Adipocyte (in vitro differentiated cells): ENCODE measurements around the gene WFIKKN1.

Experiments
- DNase-seq: peaks from one replicate; pipeline ENCODE4 v3.0.0-alpha.2; 2015; ENCODE audit warnings: low read depth
- H3K27me3 ChIP-seq: replicated peaks from 2 replicates; pipeline ENCODE4 v1.7.0; 2013; ENCODE audit warnings: mild to moderate bottlenecking, low read length, moderate library complexity; ENCODE audit not compliant: control insufficient read depth, insufficient read depth
- H3K36me3 ChIP-seq: 2 replicates; pipeline ENCODE4 v1.7.0; 2013; ENCODE audit warnings: low read length, mild to moderate bottlenecking, moderate library complexity; ENCODE audit not compliant: control insufficient read depth, insufficient read depth, severe bottlenecking
- H3K4me1 ChIP-seq: 2 replicates; pipeline ENCODE4 v1.7.0; 2013; ENCODE audit warnings: mild to moderate bottlenecking, low read length, moderate library complexity; ENCODE audit not compliant: control insufficient read depth, insufficient read depth
- H3K4me3 ChIP-seq: 2 replicates; pipeline ENCODE4 v1.7.0; 2013; ENCODE audit warnings: mild to moderate bottlenecking, low read length, moderate library complexity
- H3K9ac ChIP-seq: 2 replicates; pipeline ENCODE4 v1.7.0; 2013; ENCODE audit warnings: mild to moderate bottlenecking, low read length, moderate library complexity
- H3K9me3 ChIP-seq: 2 replicates; pipeline ENCODE4 v1.7.0; 2013; ENCODE audit warnings: mild to moderate bottlenecking, low read length, moderate library complexity; ENCODE audit not compliant: control insufficient read depth

WFIKKN1 gene

GRCh38 chr16:630815-631405 lies at the start of gene WFIKKN1:
Gene WFIKKN1, plus strand, starts transcription at chr16:630985. Its CDS starts 269 bp downstream, at chr16:631254.
- Histone ChIP-seq H3K27me3 (no peaks in the 10 kb centered on the region), H3K4me3 (no peak within 1 kb of the TSS), H3K4me1 (peaks cover 22% of the 10 kb centered on the region), H3K36me3 (peaks cover 16% of the 10 kb centered on the region), H3K9ac (peak within 1 kb of the TSS; percentile 29), H3K9me3 (no peaks in the 10 kb centered on the region)
- DNase-seq: no peak

GRCh38 chr16:582218-582613 lies 48.6 kb upstream of the WFIKKN1 start:
- Histone ChIP-seq H3K4me3 (no peak overlapping the region), H3K9me3 (no peaks in the 10 kb centered on the region)
- DNase-seq: no peak

GRCh38 chr16:582614-583331 lies 48.0 kb upstream of the WFIKKN1 start:
- Histone ChIP-seq H3K4me3 (no peak overlapping the region), H3K36me3 (no peaks in the 10 kb centered on the region), H3K9ac (no peak overlapping the region), H3K9me3 (no peaks in the 10 kb centered on the region), H3K27me3 (no peaks in the 10 kb centered on the region), H3K4me1 (peaks cover 25% of the 10 kb centered on the region)
- DNase-seq: no peak

More at GRCh38 chr16:582218-582613, 48.6 kb upstream of the WFIKKN1 start:
- no peak overlapping the region for H3K9ac ChIP-seq
- peaks cover 19% of the 10 kb centered on the region for H3K4me1 ChIP-seq
- no peaks in the 10 kb centered on the region for H3K36me3 ChIP-seq
- no peaks in the 10 kb centered on the region for H3K27me3 ChIP-seq

DNA sequence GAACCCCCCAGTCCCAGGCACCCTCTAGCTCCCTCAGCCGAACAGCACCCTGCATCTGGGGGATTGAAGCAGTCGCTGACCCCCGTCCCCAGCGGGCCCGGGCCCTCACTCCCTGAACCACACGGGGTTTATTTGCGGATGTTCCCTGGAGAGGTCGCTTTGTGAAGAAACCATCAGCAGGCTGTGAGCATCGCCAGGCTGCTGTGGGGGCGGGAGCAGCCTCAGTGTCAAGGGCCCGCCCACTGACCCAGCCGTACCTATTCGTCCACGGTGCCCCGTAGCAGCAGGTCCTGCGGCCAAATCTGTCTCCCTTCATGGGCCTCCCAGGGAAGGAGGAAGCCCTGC lies 47.3 kb upstream of the WFIKKN1 start:
- DNase-seq: no peak
- Histone ChIP-seq H3K27me3 (no peaks in the 10 kb centered on the region), H3K36me3 (no peaks in the 10 kb centered on the region), H3K4me1 (peaks cover 31% of the 10 kb centered on the region), H3K9me3 (no peaks in the 10 kb centered on the region), H3K9ac (no peak overlapping the region), H3K4me3 (no peak overlapping the region)

- H3K4me3 ChIP-seq: no peak overlapping the region
- no peaks in the 10 kb centered on the region for H3K36me3 ChIP-seq
- DNase-seq: no peak
- H3K27me3 ChIP-seq: no peaks in the 10 kb centered on the region
- no peaks in the 10 kb centered on the region for H3K9me3 ChIP-seq
- no peak overlapping the region for H3K9ac ChIP-seq
- H3K4me1 ChIP-seq: peaks cover 31% of the 10 kb centered on the region
Observed at GRCh38 chr16:583815-584591, 46.8 kb upstream of the WFIKKN1 start.

DNA sequence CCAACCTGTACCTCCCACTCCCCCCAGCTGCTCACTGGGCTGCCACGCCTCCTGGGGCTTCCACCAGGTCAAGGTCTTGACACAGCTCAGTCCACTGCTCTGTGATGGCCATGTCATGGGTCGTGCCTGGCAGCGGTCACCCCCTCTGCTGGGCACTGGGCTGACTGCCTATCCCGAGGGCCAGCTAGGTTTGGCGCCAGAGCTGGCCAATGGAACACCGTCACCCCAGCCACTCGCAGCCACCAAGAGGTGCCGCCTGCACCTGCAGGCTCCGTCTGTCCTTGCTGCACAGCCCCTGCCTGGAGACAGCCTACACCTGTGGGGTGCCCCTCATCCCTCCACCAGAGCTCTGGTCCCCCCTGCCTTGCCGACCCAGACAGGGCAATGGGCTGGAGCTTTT lies 45.4 kb upstream of the WFIKKN1 start:
- H3K4me3 ChIP-seq: no peak overlapping the region
- no peaks in the 10 kb centered on the region for H3K27me3 ChIP-seq
- no peaks in the 10 kb centered on the region for H3K36me3 ChIP-seq
- no peaks in the 10 kb centered on the region for H3K9me3 ChIP-seq
- H3K4me1 ChIP-seq: peaks cover 31% of the 10 kb centered on the region
- H3K9ac ChIP-seq: no peak overlapping the region
- no peak for DNase-seq

DNA sequence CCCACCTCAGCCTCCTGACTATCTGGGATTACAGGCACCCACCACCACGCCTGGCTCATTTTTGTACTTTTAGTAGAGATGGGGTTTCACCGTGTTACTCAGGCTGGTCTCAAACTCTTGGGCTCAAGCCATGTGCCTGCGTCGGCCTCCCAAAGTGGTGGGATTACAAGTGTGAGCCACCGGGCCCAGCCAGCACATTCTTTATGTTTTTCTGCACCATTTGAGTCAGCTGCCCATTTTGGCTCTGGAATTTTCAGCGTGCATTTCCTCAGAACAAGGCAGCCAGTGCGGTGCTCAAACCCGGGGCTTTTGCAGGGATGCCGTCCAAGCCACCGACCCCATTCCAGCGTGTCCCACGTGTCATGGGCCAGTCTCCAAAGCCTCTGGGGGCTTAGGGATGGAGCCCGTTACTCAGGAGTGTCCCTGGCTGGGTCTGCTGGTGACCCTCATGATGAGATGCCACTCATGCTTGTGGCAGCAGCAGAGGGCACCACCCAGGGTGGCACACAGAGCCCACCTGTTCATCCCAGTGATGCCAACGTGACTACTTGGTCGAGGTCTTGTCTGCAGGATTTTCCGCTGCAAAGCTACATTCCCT lies 44.6 kb upstream of the WFIKKN1 start:
- peaks cover 37% of the 10 kb centered on the region for H3K4me1 ChIP-seq
- no peaks in the 10 kb centered on the region for H3K9me3 ChIP-seq
- peak overlapping the region; percentile 20 for H3K9ac ChIP-seq
- peak; percentile 43 for DNase-seq
- H3K27me3 ChIP-seq: no peaks in the 10 kb centered on the region
- H3K36me3 ChIP-seq: no peaks in the 10 kb centered on the region
- no peak overlapping the region for H3K4me3 ChIP-seq

DNA sequence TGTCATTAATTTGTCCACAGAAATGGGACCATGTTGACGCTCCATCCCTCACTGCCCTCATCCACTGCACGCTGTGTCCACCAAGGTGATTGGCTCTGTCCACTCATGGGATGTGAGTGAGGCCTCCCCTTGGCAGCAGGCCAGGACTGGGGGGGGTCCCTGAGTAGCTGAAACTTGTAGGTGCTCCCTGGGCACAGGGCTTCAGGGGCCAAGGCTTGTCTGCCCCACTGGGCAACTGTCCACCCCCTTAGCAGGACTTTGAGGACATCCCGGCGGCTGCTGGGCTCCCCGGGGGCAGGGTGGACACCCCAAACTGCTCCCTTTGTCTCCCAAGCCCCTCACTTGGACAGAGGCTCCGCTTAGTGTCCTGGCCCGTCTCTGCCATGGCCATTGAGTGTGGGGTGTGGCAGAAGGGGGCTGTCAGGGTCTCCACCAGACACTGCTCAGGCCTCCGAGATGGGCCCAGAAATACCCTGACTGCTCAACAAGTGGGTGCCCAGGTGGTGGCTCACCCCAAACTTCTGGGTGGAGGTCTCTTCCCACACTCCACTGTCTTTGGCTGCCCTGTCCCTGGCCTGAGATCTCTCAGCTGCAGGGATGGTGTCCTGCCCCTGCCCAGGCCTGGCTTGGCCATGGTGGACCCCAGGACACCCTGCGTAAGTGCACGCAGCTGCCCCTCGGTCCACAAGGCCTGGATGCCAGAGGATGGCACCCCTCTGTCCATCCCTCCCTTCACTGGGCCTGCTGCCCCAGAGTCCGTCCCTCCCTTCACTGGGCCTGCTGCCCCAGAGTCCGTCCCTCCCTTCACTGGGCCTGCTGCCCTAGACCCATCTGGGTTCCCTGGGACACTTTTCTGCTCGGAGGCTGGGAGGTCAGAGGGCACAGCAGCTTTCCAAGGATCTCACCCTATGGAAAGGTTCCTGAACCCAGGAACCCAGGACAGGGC lies 43.9 kb upstream of the WFIKKN1 start:
- Histone ChIP-seq H3K9ac (peak overlapping the region; percentile 92), H3K27me3 (no peaks in the 10 kb centered on the region), H3K4me1 (peaks cover 42% of the 10 kb centered on the region), H3K36me3 (no peaks in the 10 kb centered on the region), H3K9me3 (no peaks in the 10 kb centered on the region), H3K4me3 (peak overlapping the region; percentile 86)
- no peak for DNase-seq

DNA sequence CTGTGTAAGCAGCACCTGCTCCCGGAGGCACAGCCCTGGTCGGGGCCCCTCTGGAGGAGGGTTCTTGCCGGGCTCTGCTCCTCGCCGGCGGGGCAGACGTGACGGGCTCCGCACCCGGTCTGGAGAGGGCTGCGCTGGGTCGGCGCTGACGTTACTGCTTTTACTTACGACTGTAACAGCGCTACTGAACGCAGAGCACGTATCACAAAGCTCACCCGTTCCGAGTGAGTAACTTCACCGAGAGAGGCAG lies 42.2 kb upstream of the WFIKKN1 start:
- Histone ChIP-seq H3K9me3 (no peaks in the 10 kb centered on the region), H3K36me3 (peaks cover under 1% of the 10 kb centered on the region), H3K27me3 (no peaks in the 10 kb centered on the region), H3K4me1 (peaks cover 57% of the 10 kb centered on the region), H3K9ac (peak overlapping the region; percentile 92), H3K4me3 (peak overlapping the region; percentile 86)
- peak; percentile 83 for DNase-seq

DNA sequence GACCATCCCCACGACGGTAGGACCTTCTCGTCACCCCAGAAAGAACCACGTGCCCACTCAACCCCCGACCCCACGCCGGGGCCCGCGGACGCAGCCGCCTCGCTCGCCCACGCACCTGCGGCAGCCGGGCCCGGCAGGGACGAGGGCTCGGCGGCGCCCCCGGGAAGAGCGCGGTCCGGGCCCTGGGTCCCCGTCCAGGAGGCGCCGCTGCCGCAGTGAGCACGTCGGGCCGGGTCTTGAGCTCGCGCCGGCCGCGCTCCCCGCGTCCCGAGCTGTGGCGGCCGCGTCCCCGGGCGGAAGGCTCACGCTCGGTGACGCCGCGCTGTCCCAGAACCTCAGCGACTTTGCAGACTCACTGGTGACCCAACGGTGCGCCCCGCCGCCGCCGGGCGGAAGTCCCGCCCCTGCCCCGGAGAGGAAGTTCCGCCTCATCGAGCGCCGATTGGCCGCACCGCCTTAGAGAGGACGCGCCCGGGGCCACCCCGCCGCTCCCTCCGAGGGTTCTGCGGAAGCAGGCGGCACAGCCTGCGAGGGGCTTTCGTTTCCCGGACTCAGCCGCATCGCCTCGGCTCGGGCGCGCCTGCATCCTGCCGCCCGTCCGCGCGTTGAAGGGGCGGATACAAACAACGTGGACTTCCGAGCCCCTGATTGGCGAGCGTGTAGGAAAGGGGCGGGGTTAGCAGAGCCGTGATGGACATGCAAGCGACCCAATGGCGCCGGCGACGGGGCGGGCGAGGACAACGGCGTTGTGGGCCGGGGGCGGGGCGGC lies 41.7 kb upstream of the WFIKKN1 start:
- Histone ChIP-seq H3K9ac (peak overlapping the region; percentile 92), H3K4me1 (peaks cover 58% of the 10 kb centered on the region), H3K9me3 (no peaks in the 10 kb centered on the region), H3K4me3 (peak overlapping the region; percentile 86), H3K27me3 (no peaks in the 10 kb centered on the region), H3K36me3 (peaks cover 4% of the 10 kb centered on the region)
- peak; percentile 97 for DNase-seq
